DMS 273 (cell line): ENCODE results near the gene PTGES3.
A peak's percentile ranks its signal among the peaks of the same experiment; 100 is the strongest.
"Not testable (repeated sequence)": the region's sequence is repeated elsewhere in the genome, so short reads cannot be mapped to it uniquely, and the experiment has no call there.

Experiments
- DNase-seq: peaks from one replicate; lab custom pipeline; 2025; ENCODE audit not compliant: unreplicated experiment; lab: John Stamatoyannopoulos, UW

The PTGES3 gene

DNA sequence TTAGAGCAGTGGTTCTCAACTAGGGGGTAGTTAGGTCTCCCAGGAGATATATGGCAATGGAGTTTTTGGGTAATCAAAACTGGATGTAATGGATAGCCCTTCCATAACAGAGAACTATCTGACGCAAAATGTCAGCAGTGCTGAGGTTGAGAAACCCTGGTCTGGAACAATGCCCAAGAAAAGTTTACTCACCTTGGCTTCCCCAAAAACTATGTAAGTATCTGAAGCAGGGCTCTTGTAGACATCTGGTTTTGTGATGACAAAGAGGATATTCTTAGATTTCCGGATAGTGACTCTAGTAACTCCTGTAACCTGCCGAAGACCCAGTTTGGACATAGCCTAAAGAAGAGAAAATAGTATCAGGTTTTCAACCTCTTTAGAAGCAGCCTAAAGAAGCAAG lies 25.3 kb upstream of the PTGES3 start:
- DNase-seq, result no peak

GRCh38 chr12:56709759-56710376 lies 21.8 kb upstream of the PTGES3 start:
- no peak for DNase-seq

- DNase-seq, result not testable (repeated sequence)
These were observed 16.4 kb upstream of the PTGES3 start for GRCh38 chr12:56704522-56704921.

GRCh38 chr12:56699020-56699661 lies 11.1 kb upstream of the PTGES3 start:
- DNase-seq, result no peak

DNA sequence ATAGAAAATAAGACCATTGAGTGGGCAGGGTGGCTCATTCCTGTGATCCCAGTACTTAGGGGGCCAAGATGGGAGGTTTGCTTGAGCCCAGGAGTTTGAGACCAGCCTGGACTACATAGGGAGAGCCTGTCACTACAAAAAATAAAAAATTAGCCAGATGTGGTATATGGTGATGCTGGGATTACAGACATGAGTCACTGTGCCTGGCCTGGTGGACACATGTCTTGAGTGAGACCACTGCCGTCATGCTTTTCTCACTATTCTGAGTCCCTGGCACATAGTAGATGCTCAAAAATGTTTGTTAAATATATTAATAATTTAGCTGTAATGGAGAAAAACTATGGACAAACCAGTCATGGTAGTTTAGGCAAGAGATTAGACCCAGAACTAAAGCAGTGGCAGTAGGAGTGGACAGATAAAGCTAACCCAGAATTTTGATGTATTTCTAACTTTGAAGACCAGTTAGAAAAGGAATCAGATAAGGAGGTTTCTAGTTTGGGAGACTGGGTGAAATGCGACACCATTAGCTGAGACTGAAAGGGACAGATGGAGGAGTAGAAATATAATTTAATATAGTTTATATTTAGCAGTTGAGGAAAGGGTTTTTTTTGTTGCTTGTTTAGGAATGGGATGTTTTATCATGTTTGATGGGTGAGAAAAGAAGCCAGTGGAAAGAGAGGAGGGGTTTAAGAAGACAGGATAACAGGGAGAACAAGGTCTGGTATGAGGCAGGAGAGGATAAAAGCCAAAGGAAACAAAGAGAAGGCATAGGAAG lies 7.4 kb upstream of the PTGES3 start:
- DNase-seq, result peak; percentile 35

GRCh38 chr12:56694161-56694560 lies 6.1 kb upstream of the PTGES3 start:
- DNase-seq, result no peak

DNA sequence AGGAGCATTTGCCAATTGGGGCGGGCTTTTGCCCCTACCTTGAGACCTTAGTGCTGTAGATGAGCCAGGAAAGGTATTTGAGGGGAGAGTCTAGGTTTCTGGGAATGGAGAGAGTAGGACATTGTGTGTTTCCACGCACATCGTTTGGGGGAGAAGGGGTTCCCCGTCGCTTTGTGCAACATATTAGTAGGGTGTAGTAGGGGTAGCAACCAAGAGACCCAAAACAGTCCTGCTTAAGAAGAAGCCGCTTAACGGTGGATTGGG lies 694 bp upstream of the PTGES3 start:
- no peak for DNase-seq

- DNase-seq, result peak; percentile 61
These were observed 608 bp downstream of the PTGES3 start for GRCh38 chr12:56687223-56688128.

DNA sequence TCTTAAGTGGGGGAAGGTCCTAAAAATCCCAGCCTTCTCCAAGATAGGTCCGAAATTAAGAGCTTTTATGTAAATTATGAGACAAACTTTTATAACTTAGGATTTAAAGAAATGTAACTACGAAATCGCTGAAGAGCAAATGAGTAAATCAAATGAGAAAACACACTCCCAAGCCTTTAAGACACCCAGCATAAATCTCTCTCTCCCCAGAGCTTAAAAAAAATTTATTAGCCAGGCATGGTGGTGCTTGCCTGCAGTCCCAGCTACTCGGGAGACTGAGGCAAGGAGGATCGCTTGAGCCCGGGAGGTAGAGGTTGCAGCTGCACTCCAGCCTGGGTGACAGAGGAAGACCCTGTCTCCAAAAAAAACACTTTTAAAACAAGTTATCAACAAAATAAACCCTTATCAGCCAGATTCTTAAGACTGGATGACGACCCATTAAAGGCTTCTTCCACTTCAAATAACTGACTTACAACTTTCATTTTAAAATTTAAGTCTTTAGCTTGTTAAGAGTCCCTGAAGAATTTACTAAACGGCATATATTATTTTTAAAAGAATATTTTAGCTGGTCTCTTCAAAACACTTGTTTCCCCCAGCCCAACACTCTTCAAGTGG lies 3.2 kb downstream of the PTGES3 start:
- peak; percentile 22 for DNase-seq

- no peak for DNase-seq
These were observed 5.8 kb downstream of the PTGES3 start for GRCh38 chr12:56682323-56682722.

DNA sequence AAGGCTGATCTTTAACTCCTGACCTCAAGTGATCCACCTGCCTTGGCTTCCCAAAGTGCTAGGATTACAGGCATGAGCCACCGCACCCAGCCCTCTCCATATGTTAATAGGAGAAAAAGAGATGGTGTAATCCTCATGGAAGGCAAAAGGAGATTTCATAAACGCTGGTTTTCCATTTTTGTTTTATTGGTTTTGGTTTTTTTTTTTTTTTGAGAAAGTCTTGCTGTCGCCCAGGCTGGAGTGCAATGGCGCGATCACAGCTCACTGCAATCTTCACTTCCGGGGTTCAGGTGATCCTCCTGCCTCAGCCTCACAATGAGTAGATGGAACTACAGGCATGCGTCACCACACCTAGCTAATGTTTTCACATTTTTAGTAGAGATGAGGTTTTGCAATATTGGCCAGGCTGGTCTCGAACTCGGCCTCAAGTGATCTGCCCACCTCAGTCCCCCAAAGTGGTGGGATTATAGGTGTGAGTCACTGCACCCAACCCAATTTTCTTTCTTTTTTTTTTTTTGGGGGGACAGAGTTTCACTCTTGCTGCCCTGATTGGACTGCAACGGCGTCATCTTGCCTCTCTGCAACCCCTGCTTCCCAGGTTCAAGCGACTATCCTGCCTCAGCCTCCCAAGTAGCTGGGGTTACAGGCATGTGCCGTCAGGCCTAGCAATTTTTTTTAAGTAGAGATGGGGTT lies 8.1 kb downstream of the PTGES3 start:
- no peak for DNase-seq

- no peak for DNase-seq
These were observed 9.2 kb downstream of the PTGES3 start for GRCh38 chr12:56678852-56679251.

- no peak for DNase-seq
These were observed 10.4 kb downstream of the PTGES3 start for GRCh38 chr12:56677680-56678079.

DNA sequence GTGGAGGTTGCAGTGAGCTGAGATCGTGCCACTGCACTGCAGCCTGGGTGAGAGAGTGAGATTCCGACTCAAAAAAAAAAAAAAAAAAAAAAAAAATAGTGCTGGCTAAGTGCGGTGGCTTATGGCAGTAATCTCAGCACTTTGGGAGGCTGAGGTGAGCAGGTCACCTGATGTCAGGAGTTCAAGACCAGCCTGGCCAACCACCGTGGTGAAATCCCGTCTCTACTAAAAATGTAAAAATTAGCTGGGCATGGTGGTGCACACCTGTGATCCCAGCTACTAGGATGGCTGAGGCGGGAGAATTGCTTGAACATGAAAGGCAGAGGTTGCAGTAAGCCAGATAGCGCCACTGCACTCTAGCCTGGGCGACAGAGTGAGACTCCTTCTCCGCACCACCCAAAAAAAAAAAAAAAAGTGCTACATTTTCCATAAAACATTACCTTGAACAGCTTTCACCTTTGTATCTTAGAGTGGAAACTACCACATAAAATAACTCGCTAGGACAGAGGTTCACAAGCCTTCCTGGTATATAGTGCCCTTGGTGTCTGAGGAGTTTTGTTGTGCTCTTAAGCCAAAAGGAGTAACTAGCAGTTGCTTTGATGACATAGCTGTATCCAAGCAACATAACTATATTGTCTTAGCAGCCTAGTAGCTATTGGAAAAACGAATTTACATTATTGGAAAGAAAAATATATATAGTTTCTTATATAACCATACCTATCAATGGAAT lies 11.1 kb downstream of the PTGES3 start:
- no peak for DNase-seq

DNA sequence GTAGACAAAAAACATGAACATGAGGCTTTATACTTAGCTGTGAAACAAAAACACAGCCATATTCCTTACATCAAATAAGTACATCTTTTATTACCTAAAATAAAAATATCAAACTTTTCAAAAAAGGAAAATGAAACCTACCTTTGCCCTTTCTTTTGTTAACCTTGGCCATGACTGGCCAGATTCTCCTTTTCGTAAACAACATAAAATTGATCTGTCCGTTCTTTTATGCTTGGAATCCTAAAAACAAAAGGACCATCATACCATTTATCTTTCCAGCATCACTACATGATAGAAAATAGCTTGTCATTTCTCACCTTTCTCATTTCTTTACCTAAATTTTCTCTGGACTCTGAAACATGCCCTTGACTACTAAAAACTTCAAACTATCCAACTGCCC lies 16.5 kb downstream of the PTGES3 start:
- no peak for DNase-seq

GRCh38 chr12:56670836-56671235 lies 17.2 kb downstream of the PTGES3 start:
- no peak for DNase-seq

DNA sequence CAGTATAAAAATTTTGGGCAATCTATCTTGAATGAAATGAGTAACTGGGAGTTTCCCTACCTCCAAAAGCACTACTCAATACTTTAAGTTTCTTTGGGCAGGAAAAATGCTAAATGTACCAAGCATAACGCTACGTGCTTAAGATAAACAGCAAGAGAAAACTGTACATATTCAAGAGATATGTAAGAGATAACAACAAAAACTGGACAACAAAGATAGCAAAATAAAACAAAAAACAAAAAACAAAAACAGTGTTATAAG lies 20.0 kb downstream of the PTGES3 start:
- no peak for DNase-seq

DNA sequence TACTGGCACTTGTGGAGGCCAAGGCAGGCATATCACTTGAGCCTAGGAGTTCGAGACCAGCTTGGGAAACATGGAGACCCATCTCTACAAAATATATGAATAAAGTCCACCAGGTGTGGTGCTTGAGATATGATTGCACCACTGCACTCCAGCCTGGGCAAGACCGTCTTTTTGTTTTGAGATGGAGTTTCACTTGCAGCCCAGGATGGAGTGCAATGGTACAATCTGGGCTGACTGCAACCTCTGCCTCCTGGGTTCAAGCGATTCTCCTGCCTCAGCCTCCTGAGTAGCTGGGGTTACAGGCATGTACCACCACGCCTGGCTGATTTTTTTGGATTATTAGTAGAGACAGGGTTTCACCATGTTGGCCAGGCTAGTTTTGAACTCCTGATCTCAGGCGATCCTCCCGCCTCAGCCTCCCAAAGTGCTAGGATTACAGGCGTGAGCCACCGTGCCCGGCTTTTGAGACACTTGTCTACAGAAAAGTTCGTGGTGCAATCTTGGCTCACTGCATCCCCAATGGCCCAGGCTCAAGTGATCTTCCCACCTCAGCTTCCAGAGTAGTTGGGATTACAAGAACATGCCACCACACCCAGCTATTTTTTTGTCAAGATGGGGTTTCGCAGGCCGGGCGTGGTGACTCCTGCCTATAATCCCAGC lies 26.0 kb downstream of the PTGES3 start:
- peak; percentile 30 for DNase-seq

DNA sequence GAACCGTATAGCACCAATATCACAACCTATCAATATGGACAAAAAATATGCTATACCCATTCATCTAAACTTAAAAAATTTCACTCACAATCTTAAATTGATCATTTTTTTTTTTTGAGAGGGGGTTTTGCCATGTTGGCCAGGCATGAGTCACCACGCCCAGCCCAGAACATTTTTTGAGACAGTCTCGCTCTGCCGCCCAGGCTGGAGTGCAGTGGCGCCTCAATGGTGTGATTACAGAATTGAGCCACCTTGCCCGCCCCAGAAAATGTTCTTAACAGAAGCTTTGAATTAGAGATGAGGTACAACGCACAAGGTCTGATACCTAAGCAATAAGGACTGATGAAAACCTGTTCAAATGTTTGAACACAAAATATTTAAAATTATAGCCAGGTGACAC lies 26.5 kb downstream of the PTGES3 start:
- DNase-seq, result no peak

GRCh38 chr12:56658921-56659320 lies 29.2 kb downstream of the PTGES3 start:
- peak; percentile 8 for DNase-seq
